Cerebellar nuclear complex (tissue), 1 donor: ENCODE data around the gene GLRA3.
"Not testable (repeated sequence)": the region's sequence is repeated elsewhere in the genome, so short reads cannot be mapped to it uniquely, and the experiment has no call there.

ENCODE experiments used
- DNase-seq, 2 experiments: peaks; one replicate each; lab custom pipeline; 2025; lab: John Stamatoyannopoulos, UW

Gene GLRA3

DNA sequence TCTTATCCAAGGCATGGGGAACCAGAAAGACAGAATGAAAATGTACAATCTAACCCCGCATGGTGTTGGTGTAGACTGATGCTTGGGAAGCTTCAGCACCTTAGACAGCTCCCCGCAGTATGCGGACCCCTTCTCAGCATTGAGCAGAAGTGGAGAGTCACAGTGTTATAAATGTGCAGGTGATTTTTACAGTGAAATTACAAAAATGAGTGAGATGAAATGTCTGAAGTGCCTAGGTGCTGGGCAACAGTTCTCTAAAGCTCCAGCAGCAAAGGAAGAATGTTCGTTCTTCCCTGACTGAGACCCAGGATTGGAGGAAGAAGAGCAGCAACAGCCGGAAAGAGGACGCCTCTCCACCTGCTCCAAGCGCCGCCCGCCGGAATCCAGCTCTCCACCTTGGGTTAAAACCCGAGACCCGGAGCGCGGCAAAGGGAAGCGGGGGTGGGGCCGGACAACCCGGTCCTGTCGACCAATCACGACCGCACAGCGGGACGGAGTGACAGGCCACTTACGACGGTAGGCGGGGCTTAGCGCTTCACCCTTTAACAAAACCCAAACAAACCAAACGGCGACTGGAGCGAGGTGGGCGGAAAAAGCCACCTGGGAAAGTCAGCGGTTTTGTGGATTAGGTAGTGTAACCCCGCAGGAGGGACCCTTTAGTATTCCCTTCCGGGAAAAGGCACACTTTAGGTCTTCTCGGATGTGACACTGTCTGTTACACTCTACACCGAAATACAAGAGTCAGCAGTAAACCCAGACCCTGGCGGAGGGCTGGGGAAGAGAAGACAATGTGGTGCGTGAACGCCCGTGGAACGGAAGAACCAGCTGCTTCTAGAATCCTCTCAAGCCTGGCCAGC, at the start of gene GLRA3:
Gene GLRA3, minus strand, starts transcription at position 403 of the 857 bp plus-strand sequence. CDS start 436 bp downstream, outside the sequence.
- no peak for DNase-seq

DNA sequence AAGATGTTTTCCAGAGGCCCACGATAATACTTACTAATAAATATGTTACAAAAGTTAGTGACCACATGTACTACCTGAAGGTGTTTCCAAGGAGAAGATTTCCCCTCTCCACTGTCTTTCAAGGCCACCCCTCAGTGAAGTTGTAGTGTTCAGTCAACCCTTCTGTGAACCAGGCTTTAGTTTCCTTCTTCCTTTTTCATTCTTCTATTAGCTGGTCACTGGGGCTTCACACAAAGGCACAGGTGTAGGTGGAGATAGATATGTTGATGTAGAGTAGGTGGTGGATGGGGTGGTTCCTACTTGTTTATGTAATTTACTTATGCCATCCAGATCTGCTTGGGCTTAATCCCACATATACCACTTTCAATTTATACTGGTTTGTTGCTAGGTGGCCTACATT, 45.9 kb upstream of the GLRA3 start:
- DNase-seq: no peak

DNA sequence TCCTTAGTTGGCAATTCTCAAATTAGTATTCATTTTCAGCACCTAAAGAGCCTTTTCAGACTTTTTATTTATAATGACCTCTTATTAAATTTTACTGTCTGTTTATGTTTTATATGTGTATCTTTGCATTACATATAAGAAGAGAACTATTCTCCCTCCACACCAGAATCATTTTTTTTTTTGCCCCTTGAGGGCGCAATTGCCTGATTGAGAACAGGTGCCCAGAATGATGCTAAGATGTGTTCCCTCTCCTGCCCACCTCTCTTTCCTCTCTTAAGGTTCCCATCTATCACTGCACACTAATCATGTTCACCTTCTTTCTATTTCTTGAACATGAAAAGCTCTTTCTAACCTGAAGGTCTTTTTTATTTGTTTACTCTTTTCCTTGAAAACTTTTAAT, 44.9 kb upstream of the GLRA3 start:
- no peak for DNase-seq

DNA sequence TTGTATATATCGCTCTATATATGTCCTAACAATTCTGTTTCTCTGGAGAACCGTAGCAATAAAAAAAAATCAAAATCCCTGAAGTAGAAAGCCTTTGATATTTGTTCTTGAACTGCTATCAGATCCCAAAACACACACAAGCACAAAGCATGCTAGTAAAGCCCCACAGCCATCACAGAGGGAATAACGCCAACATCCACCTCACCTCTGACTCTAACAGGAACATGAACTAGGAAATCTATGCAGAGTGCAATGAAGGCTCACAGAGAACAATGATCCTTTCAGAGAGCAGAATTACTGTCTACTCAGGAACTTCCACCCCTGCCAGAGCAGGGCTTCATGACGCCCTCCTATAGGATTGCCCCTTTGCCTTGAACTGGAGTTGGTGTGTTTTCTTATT, 44.1 kb upstream of the GLRA3 start:
- not testable (repeated sequence) for DNase-seq

DNA sequence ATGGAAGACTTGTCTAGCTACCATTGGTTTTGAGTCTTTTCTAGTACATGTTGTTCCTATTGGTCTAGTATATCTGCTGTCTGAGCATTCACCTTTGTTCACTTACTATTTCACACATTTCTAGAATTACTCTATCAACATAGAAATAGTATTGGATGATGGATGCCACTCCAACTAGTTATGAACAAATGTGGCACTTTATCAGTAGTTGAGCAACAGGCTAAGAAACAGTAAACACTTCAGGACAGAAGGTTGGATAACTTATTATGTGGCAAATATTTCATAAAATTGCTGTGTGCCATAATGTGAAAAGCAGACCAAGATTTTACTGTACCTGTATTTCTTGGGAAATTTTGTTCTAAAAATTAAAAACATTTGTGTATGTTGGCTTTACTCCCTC, 42.4 kb upstream of the GLRA3 start:
- DNase-seq: no peak

DNA sequence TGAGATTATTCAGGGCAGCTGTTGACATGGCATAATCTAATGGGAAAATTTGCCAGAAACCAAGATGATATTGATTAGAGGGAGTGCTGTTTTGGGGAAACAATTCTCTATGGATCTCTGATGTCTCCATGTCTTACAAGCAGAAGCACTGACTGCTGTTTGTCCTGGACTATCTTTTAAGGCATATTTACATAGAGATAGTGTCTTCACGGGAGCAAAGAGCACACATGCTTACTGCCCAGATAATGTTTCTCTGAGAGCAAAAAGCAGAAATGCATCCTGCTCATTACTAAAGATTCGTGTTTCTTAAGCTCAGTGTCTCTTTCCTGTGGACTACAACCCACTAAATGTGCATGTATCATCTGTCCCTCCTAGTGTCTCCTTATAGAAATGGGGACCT, 41.3 kb upstream of the GLRA3 start:
- no peak for DNase-seq

DNA sequence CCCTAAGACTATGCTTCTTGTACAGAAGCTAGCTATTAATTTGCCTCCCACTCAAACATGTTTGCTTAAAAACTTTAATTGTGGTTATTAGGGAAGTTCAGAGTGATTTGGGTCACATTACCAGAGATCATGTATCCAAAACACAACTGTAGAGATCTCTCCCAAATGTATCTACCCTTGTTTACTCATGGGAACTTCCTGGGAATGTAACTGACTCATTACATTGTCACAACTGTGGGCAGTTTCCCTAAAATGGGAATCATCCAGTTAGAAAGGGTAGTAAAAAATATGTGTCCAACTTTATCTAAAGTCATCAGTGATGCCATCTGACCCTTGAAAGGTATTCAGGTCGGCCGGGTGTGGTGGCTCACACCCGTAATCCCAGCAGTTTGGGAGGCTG, 40.3 kb upstream of the GLRA3 start:
- no peak for DNase-seq

DNA sequence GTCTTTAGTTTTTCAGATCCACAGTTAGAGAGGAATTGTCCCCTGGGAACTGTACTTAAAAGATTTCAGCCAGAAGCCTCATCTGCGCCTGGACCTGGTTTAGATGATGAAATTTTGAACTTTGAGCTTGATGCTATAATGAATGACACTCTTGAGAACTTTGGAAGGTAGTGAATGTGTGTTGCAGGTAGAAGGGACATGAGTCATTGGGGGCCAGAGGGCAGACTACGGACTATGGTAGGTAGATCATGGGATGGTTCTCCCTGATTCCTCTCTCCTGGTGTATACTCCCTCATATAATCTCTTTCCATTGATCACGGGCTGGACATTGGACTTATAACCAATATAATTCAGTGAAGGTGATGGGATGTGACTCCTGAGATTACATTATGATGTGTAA, 38.9 kb upstream of the GLRA3 start:
- no peak for DNase-seq

DNA sequence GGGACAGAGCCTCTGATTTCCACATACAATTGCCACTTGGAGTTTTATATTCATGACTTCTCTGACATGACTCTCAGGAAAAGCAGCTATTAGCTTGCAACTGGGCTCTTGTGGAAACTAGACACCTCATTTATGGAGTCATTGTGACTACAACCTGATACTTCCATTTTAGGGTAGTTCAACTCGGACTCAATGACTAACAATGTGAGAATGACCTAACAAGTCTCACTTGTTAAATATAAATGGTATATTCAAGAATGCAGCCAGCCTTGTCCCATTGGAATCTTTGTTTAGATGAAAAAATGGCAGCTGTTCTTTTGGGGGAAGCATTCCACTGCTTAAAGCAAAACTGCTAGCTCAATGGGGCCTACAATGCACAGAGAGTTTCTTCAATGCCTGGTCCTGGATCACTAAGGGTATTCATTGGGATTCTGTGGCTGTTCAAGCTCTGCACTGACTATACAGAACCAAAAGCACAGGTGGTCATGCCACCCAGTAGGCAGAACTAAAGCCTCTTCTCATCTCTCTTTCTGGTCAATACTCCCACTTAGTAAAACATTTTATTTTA, 36.5 kb upstream of the GLRA3 start:
- no peak for DNase-seq

DNA sequence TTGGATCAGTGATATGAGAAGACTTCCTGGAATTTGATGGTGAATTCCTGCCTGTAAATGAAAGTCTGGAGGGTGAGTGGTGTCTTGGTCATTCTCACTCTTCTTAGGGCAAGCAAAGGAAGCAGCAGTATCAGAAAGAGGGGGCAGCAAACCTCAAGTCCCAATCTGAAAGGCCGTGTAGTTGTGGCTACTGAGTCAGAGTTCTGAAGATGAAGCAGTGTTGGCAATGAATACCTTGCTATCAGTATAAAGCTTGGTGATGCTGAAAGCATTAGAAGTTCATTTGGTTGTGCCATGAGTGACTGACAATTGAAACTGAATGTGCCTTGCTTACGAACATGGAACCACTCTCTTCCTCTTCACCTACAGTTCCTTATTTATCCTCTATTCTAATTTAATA, 35.0 kb upstream of the GLRA3 start:
- DNase-seq: no peak

DNA sequence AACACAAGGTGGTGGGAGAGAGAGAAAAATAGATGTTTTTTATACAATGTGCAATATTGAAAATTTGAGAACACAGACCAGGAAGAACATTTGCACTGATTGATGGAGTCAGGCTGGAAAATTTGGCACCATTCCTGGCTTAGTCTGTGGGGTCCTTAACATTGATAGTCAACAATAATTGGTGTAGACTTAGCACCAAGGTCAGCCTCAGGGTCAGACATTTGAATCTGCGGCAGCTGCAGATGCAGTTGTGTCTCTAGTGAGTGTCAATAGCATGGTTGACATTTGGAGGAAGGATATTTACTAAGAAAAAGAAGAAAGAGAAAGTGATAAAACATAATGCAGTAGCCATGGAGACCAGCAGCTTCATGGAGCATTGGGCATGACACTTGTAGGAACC, 31.5 kb upstream of the GLRA3 start:
- DNase-seq: no peak

DNA sequence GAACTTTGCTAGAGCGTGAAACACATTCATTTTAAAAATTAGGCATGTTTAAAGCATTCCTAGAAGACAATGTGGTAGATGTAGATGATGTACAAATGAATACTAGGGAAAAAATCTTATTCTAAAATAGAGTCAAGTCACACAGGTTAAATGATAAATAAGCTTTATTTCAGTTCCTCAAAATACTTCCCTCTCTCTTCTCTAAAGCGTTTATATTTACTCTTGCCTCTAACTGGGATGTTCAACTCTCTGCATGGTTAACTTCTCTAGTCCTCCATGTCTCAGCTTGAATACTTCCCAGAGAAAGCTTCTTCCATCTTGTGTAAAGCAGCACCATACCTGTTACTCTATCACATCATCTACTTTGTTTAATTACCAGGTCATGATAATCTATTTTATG, 30.9 kb upstream of the GLRA3 start:
- no peak for DNase-seq

DNA sequence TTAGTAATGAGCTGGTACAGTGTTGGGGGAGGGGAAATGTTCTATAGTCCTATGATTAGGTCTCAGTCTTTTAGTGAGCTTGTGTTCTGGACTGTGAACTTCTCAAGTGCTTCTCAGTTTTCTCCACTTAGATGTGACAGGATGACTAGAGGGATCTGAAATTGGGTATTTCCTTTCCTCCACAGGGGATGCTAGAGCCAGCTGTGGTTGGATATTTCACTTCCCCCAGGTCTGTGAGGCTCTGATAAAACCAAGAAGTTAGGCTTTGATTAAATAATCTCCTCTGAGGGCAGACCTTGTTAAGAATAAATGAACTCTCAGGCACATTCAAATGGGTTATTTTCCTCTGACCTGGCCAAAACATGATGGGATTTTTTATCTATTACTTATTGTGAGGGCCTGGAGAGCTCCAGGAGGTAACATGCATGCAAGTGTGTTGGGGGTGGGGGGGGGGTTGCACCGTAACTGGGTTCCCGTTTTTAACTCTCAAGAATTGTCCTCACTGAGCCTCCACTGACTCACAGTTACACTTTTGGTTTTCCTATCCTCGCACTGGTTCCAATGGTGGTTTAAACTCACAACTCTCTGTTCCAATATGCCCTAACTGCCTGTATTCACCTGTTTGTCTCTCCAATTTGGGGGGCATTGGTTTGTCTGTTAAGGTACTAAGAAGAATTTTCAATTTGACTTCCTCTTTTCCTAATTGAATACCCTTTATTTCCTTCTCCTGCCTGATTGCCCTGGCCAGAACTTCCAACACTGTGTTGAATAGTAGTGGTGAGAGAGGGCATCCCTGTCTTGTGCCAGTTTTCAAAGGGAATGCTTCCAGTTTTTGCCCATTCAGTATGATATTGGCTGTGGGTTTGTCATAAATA, 28.1 kb upstream of the GLRA3 start:
- no peak for DNase-seq

DNA sequence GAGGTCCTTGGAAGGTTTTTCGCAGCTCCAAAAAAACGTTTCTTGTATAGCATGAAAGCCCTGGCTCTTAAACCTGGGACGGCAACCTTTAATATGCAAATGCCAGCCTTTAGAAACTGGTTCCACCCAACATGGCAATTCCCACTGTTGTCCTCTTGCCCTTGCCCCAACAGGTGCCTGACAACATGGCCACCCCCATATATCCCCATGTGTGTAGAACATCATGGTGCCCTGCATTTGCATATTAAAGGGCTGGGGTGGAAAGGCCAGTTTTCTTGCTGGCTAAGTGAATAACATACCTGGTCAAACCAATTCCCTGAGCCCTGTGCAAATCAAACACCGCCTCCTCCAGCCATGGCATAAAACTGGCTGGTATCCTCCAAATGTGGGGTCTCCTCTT, 26.0 kb upstream of the GLRA3 start:
- no peak for DNase-seq

DNA sequence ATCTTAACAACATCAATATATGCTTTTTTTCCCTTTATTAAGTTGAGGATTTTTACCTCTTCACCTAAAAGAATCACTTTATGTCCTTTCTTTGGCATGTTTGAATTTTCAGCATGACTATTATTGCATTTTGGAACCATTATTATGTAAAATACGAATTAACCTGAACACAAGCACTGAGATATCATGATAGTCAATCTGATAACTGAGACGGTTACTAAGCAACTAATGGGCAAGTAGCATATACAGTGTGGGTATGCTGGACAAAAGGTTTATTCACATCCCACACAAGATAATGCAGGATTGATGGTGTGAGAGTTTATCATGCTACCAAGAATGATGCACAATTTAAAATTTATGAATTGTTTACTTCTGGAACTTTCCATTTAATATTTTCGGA, 24.6 kb upstream of the GLRA3 start:
- no peak for DNase-seq

DNA sequence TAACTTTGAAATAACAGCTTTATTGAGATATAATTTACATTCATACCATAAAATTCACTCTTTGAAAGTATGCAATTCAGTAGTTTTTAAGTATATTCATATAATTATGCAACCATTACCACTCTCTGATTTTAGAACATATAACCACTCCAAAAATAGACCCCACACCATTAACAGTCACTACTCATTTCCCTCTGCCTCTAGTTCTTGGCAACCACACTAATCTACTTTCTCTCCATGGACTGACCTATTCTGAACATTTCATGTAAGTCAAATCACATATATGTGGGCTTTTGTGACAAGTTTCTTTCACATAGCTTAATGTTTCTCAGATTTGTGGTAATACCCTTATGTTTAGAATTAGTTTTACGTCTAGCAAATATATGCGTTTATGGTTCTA, 19.5 kb upstream of the GLRA3 start:
- no peak for DNase-seq

DNA sequence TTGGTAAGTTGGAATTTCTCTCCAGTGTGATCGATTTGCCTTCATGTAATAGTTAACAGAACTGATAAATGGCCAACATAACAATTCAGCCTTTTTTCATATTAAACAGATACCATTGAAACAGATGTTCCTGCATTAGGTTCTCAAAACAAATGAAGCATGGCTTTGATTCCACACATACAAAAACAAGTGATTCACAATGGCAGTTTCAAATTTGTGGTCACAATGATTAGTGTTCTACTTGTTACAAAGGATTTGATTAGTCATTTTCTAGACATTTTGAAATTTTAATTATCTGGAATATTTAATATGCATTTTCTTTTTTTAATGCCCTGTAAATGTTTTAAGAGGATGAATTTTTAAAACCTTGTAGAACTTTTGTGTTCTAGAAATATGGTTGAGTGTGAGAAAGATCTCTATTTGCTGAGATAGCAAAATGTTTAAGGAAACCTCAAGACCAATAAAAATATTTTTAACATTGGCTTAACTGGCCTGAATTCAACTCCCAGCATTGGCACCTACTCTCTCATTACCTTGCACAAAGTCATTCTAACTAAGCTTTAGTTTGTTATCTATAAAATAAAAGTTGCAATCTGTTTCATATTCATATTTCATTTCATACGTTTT, 18.9 kb upstream of the GLRA3 start:
- DNase-seq: no peak

DNA sequence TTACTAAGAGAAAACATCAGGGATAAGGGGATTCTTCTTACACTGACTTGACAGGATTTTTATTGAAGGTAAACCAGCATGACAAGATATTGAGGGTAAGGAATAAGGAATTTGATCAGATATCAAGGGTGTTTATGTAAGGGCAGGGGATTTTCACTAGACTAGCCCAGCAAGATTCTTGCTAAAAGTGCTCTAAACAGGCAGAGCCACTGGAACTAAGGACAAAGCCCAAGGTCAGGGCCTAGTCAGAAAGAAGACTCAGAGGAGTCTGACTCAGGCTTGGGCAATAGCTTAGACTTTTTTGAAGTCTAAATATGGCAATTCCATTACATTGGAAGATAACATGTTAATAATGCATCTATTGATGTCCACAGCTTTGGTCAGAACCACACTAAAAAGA, 6.5 kb upstream of the GLRA3 start:
- DNase-seq: no peak

DNA sequence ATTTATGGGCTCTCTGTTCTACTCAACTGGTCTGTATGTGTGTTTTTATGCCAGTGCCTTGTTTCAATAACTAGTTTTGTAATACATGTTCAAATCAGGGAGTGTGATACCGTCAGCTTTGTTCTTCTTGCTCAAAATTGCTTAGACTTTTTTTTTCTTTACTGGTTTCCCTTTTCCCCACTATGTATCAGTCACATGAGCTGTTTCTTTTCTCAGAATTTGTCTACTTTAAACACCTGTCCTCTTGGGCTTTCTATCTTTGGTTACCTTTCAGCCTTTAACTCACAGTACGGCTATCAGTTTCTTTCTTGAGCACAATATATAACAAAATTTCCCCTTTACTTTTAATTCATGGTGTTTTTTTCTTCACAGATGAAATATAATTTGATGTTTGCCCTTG, 5.4 kb upstream of the GLRA3 start:
- no peak for DNase-seq

DNA sequence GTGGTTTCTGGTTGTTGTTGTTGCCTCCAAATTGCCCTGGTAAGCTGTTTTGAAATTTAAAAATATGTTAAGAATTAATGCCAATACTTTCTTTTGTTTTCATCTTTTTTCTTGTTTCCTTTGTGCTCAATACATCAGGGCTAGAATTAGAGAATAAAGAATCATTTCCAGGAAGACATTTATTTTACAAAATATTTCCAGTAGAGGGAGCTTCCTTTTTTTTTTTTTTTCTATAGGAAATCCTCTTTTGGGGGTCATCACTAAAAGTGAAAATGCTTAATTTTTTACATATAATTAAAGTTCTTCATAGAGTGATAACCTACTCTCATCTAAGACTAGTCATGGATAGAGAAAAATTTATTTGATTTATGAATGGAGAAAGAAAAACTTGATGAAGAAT, 2.4 kb downstream of the GLRA3 start:
- no peak for DNase-seq

DNA sequence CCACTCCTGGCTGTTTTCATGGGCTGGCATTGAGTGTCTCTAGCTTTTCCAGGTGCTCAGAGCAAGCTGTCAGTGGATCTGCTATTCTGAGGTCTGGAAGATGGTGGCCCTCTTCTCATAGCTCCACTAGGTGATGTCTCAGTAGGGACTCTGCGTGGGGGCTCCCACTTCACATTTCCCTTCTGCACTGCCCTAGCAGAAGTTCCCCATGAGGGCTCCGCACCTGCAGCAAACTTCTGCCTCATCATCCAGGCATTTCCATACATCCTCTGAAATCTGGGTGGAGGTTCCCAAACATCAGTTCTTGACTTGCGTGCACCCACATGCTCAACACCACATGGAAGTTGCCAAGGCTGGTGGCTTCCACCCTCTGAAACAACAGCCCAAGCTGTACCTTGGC, 13.8 kb downstream of the GLRA3 start:
- no peak for DNase-seq

DNA sequence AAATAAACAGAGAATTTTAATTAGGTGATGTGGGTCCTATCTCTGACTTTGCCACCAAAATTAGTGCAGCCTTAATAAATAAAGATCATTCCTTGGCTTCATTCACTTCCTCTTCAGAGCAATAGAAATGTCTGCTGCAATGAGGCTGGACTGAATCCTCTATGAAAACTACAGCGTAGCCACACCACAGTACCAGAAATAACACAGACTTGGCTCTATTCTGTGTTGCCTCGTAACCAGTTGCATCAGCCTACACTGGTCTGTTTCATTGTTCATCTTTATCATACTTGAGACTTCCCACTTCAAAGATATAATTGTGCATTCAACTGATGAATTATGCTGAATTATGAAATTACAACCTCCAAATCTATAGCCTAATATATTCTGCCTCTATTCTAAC, 15.8 kb downstream of the GLRA3 start:
- DNase-seq: no peak
